Astrocyte (in vitro differentiated cells and primary cell): ENCODE results near the gene MPRIP.

Experiments used
- CTCF ChIP-seq: IDR thresholded peaks from 2 replicates; pipeline ENCODE4 v1.5.1; 2011; ENCODE audit warnings: low read depth, mild to moderate bottlenecking, inconsistent platforms, low read length, moderate library complexity; ENCODE audit not compliant: insufficient read depth
- EZH2 ChIP-seq: IDR thresholded peaks from 2 replicates; pipeline ENCODE4 v1.6.1; 2012; ENCODE audit warnings: mild to moderate bottlenecking, low read length, inconsistent platforms; ENCODE audit not compliant: insufficient read depth

DNA sequence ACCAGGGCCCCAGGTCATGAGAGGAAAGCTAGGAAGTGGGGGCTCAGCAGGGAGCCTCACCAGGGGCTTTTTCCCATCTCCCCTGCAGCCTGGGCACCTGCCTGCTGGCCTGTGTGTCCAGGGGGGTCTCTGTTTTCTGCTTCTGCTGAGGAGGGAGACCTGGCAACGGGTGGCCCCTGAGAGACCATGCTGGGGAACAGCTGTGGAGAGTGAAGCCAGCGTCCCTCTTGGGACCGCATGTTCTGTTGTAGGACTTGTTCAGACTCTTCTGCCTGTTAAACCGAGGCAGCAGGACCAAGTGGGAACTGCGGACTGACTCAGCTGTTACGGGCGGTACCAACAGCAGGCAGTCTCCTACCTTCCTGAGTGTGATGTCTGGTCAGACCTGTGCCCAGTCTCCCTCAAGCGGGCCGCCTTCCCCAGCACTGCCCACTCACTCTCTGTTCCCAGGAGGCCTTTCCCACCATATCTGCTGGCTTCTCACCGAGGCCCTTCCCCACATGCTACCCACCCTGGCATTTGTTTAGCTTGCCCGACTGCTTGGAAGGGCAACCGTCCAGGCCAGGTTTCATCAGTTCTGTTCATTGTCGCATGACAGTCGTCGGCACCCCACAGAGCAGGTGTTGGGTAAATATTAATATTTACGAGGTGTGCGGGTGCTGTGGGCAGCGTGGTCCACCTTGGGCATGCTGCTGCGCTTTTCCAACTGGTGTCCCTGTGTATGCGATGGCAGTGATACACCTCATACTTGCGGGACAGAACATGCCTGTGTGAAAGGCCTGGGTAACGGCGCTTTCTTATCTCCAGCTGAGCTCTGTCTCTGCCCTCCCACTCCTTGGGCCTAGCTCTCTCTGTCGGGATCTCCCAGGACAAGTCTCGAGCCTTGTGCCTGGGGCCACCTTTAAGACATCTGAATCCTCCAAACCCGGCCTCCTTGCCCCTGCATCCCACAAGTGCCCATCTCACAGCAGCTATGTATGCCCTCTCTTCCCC is 69.4 kb downstream of the MPRIP start:
- TF ChIP-seq CTCF (no peak), EZH2 (no peak)
